ENCODE results near the gene CATSPER1. TPM values are rescaled to one million over a fixed set of nuclear protein-coding genes. Genes with fewer than 3 reads are reported as not detected.

Gene CATSPER1
- total and polyA plus RNA-seq, 2 of the 8 experiments (the other 6 are each of a cell fraction or from before 2014, with no cell fraction given) = not detected

DNA sequence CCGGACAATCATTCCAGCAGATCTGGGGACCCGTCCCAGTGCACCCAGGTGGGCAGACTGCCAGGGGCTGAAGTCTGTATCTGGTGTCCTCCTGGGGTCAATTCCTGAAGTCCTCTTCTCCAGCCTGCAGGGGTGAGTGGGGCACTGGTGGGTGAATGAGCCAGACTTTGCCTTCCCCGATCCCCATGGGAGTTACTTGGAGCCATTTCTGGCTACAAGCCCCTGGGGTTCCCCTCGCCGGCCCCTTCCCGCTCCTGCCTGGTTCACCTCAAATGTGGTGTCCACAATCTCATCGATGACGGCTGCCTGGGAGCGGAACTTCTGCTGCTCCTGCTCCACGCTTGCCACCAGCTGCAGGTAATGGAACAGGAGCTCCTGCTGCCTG is 9.5 kb downstream of the CATSPER1 start:
- Histone ChIP-seq H2BK5ac (ENCODE audit: low read depth, low read length) (no peak overlapping the region), H2AK5ac (ENCODE audit: low read depth, low read length) (no peak overlapping the region), H3K79me2 (ENCODE audit: control insufficient read depth in 1 of 2, insufficient read depth in 2 of 2, low read length in 2 of 2) (no peaks in the 10 kb centered on the region), H3K23ac (ENCODE audit: insufficient read length) (no peak overlapping the region), H3K27ac (ENCODE audit: low read depth, low read length) (no peak overlapping the region), H2BK20ac (ENCODE audit: low read length) (no peak overlapping the region), H2BK120ac (replicated peaks; ENCODE audit: low read depth, low read length) (no peak overlapping the region), H3K27me3 (replicated peaks in 1 of 4; ENCODE audit: control insufficient read depth in 3 of 4, extremely low read depth in 1 of 4, insufficient read depth in 3 of 4, low read length in 3 of 4) (peaks cover 4 to 18% (median 16%) of the 10 kb centered on the region in 4 experiments), H3K9ac (replicated peaks in 1 of 4; ENCODE audit: extremely low read depth in 1 of 4, low read depth in 3 of 4, low read length in 3 of 4) (no peak overlapping the region), H3K23me2 (ENCODE audit: low read depth, low read length) (no peaks in the 10 kb centered on the region; the same call in 1 of the 2 replicates), H3K79me1 (ENCODE audit: low read depth, low read length) (no peaks in the 10 kb centered on the region), H3K4ac (replicated peaks; ENCODE audit: insufficient read length, low read depth, low read length) (peak overlapping the region; percentile 38), H4K8ac (ENCODE audit: extremely low read depth, insufficient read depth, low read length) (peak overlapping the region; percentile 51; the same call in 1 of the 2 replicates), H3K36me3 (ENCODE audit: control insufficient read depth in 2 of 4, insufficient read depth in 4 of 4, low read length in 3 of 4) (no peaks in the 10 kb centered on the region), H3K56ac (replicated peaks; ENCODE audit: insufficient read length, low read depth, low read length) (no peak overlapping the region), H2BK15ac (ENCODE audit: low read length) (no peak overlapping the region), H2BK12ac (ENCODE audit: low read depth, low read length) (no peak overlapping the region), H3K14ac (ENCODE audit: insufficient read length) (no peak overlapping the region), H3K4me2 (ENCODE audit: insufficient read depth in 1 of 2, low read depth in 2 of 2, low read length in 2 of 2) (no peak overlapping the region), H3K4me3 (ENCODE audit: extremely low read depth in 1 of 4, insufficient read depth in 2 of 4, low read depth in 3 of 4, low read length in 4 of 4) (no peak overlapping the region), H4K20me1 (replicated peaks in 1 of 2; ENCODE audit: control insufficient read depth in 1 of 2, insufficient read depth in 2 of 2, low read length in 2 of 2) (no peaks in the 10 kb centered on the region), H4K5ac (ENCODE audit: insufficient read length, low read depth, low read length) (no peak overlapping the region), H3K9me3 (ENCODE audit: insufficient read depth in 2 of 2, low read depth in 1 of 2, low read length in 1 of 2) (no peaks in the 10 kb centered on the region), H3K18ac (ENCODE audit: extremely low read depth, low read length) (no peak overlapping the region), H2AFZ (ENCODE audit: low read length) (no peak overlapping the region), H3K4me1 (replicated peaks in 1 of 4; ENCODE audit: control insufficient read depth in 3 of 4, insufficient read depth in 4 of 4, low read length in 3 of 4) (peaks cover 0 to 6% (median 2%) of the 10 kb centered on the region in 4 experiments; a peak in 3 of 7 replicates), H4K91ac (replicated peaks; ENCODE audit: insufficient read length, low read length) (no peak overlapping the region)
- TF ChIP-seq RBBP5 (IDR thresholded peaks at IDR 0.05; ENCODE audit: borderline replicate concordance, low read depth, low read length) = no peak
- TF ChIP-seq MAFK (IDR thresholded peaks at IDR 0.05; ENCODE audit: low read depth, low read length) = no peak
- TF ChIP-seq TBP (IDR thresholded peaks at IDR 0.05; ENCODE audit: low read depth, low read length) = no peak
- TF ChIP-seq BRCA1 (IDR thresholded peaks at IDR 0.05; ENCODE audit: low read depth, low read length) = no peak
- no peak for TF ChIP-seq CBX8 (IDR thresholded peaks at IDR 0.05; ENCODE audit: borderline replicate concordance, low read depth, low read length)
- no peak for TF ChIP-seq CREB1 (IDR thresholded peaks at IDR 0.05)
- TF ChIP-seq SIX5 (IDR thresholded peaks at IDR 0.05; ENCODE audit: low read depth, low read length) = no peak
- ChIA-PET CTCF (ENCODE audit: partially characterized antibody) (interaction anchor here (1.1 kb wide), 1 partner anchor 129 kb away, joined by 3 read pairs; the partner anchor contains the start of gene FIBP), POLR2A (ENCODE audit: partially characterized antibody) (interaction anchor here (0.7 kb wide), 1 partner anchor 85 kb away, joined by 3 read pairs; no protein-coding TSS in a partner anchor)
- WGBS, 2 experiments (ENCODE audit: extremely low coverage in 1 of 2, insufficient coverage in 1 of 2, insufficient read length in 1 of 2, insufficient replicate concordance in 2 of 2, low coverage in 1 of 2, low lambda C conversion rate in 2 of 2, missing lambda C conversion rate in 1 of 2) = 92% methylated on average over 10 of the region's 10 CpGs; no CpG with 5 or more reads in 1 of the 2 experiments
- DNase-seq (ENCODE audit: low read depth in 1 of 2, low spot score in 2 of 2) (no peak), FAIRE-seq (no peak)
